Natural killer cell (primary cell): ENCODE results near the gene HSH2D. TPM values are rescaled to one million over a fixed set of nuclear protein-coding genes. Genes with fewer than 3 reads are reported as not detected.

Experiments
- ATAC-seq, 3 donors: fragments of 150-1000 bp in 2 of 3; fragments of 200-7000 bp in 1 of 3; cut with Tn5 transposase; 1 replicate in 1 of 3; 2 replicates in 2 of 3; pipeline ENCODE4 v1.10.0; 2021; ENCODE audit warnings: mild to moderate bottlenecking in 2 of 3, moderate library complexity in 2 of 3
- DNase-seq, 2 donors: peaks; one replicate each; pipeline versions ENCODE4 v3.0.0 to v3.0.0-alpha.2; 2013 to 2021; ENCODE audit warnings: mixed read lengths in 1 of 2
- H3K27ac ChIP-seq: one replicate; pipeline ENCODE4 v1.5.1; 2013; ENCODE audit warnings: mild to moderate bottlenecking, low read length
- H3K27me3 ChIP-seq: one replicate; pipeline ENCODE4 v1.6.1; 2013; ENCODE audit warnings: low read length; ENCODE audit not compliant: control insufficient read depth, insufficient read depth
- H3K36me3 ChIP-seq: one replicate; pipeline ENCODE4 v1.6.1; 2013; ENCODE audit warnings: low read length; ENCODE audit not compliant: control insufficient read depth, insufficient read depth
- H3K4me1 ChIP-seq: one replicate; pipeline ENCODE4 v1.6.1; 2013; ENCODE audit warnings: low read length; ENCODE audit not compliant: control insufficient read depth, insufficient read depth
- H3K4me3 ChIP-seq: one replicate; pipeline ENCODE4 v1.5.1; 2013; ENCODE audit warnings: low read length
- H3K9me3 ChIP-seq: one replicate; pipeline ENCODE4 v1.6.1; 2013; ENCODE audit warnings: low read length; ENCODE audit not compliant: control insufficient read depth, insufficient read depth
- H3K27ac Mint-ChIP-seq, 2 donors: one replicate each; pipeline ENCODE4 v1.8.0; 2022; ENCODE audit warnings: mild to moderate bottlenecking in 2 of 2, mixed read lengths in 2 of 2, moderate library complexity in 1 of 2
- H3K27me3 Mint-ChIP-seq, 2 donors: one replicate each; pipeline ENCODE4 v1.8.0; 2022; ENCODE audit warnings: low read depth in 2 of 2, mixed read lengths in 2 of 2
- H3K36me3 Mint-ChIP-seq: one replicate; pipeline ENCODE4 v1.8.0; 2022; ENCODE audit warnings: mixed read lengths
- H3K4me1 Mint-ChIP-seq, 2 donors: one replicate each; pipeline ENCODE4 v1.8.0; 2022; ENCODE audit warnings: mixed read lengths in 2 of 2
- H3K4me3 Mint-ChIP-seq: one replicate; pipeline ENCODE4 v1.8.0; 2022; ENCODE audit warnings: mild to moderate bottlenecking, moderate library complexity, mixed read lengths
- H3K9me3 Mint-ChIP-seq, 2 donors: one replicate each; pipeline ENCODE4 v1.8.0; 2022; ENCODE audit warnings: mixed read lengths in 2 of 2
- CTCF ChIP-seq: fragments of 200-600 bp; IDR thresholded peaks from one replicate; pipeline ENCODE4 v1.8.0; 2022; ENCODE audit warnings: antibody characterized with exemption
- WGBS: methylation state at CpG from one replicate; pipeline ENCODE4 v1.1.7; 2013; ENCODE audit warnings: missing lambda C conversion rate; ENCODE audit not compliant: insufficient coverage; 5-methylcytosine and 5-hydroxymethylcytosine counted together
- intact Hi-C: fragments of 100-400 bp; cut with micrococcal nuclease; formaldehyde crosslinking; loops from one replicate; pipeline ENCODE4 v1.14.2; 2022
- total RNA-seq, 4 donors: library from RNA; stranded (reverse); fragments of 120-200 nt in 1 of 4; gene quantifications; one replicate each; pipeline versions ENCODE4 v1.2.3 to v1.2.4, GENCODE V29; 2013 to 2022

The HSH2D gene
- total RNA-seq, 3 donors from 2014 or later (not counting 1 experiment from before 2014, with no cell fraction given) = 203 to 319 (median 278) TPM

GRCh38 chr19:16164222-16164890 is 20.9 kb downstream of the HSH2D start:
- no peaks in the 10 kb centered on the region for H3K9me3 Mint-ChIP-seq
- no peaks in the 10 kb centered on the region for H3K27me3 Mint-ChIP-seq
- no peak for DNase-seq
- H3K9me3 ChIP-seq = peaks cover 10% of the 10 kb centered on the region
- 94% methylated on average over 13 of the region's 13 CpGs for WGBS
- ATAC-seq = no peak
- intact Hi-C loops = no loop called here
- H3K27ac Mint-ChIP-seq = no peak overlapping the region
- no peak overlapping the region for H3K27ac ChIP-seq
- H3K4me1 Mint-ChIP-seq = peaks cover 24 to 29% of the 10 kb centered on the region in 2 donors
- peaks cover 32% of the 10 kb centered on the region for H3K4me1 ChIP-seq
- H3K36me3 Mint-ChIP-seq = no peaks in the 10 kb centered on the region
- no peak overlapping the region for H3K4me3 ChIP-seq
- TF ChIP-seq CTCF = no peak
- no peaks in the 10 kb centered on the region for H3K36me3 ChIP-seq
- H3K27me3 ChIP-seq = no peaks in the 10 kb centered on the region
- H3K4me3 Mint-ChIP-seq = no peak overlapping the region

- no peaks in the 10 kb centered on the region for H3K36me3 ChIP-seq
- ATAC-seq (no peak), DNase-seq (no peak)
- no peak overlapping the region for H3K4me3 ChIP-seq
- TF ChIP-seq CTCF = no peak
- Mint-ChIP-seq H3K27ac (no peak overlapping the region), H3K4me3 (no peak overlapping the region), H3K36me3 (no peaks in the 10 kb centered on the region), H3K27me3 (no peaks in the 10 kb centered on the region), H3K4me1 (peaks cover 19 to 32% of the 10 kb centered on the region in 2 donors), H3K9me3 (no peaks in the 10 kb centered on the region)
- intact Hi-C loops = no loop called here
- 100% methylated on average over 1 of the region's 1 CpG for WGBS
- H3K9me3 ChIP-seq = peaks cover 10% of the 10 kb centered on the region
- H3K27me3 ChIP-seq = no peaks in the 10 kb centered on the region
- peaks cover 27% of the 10 kb centered on the region for H3K4me1 ChIP-seq
- H3K27ac ChIP-seq = no peak overlapping the region
These were observed 22.9 kb downstream of the HSH2D start for GRCh38 chr19:16166417-16166816.

- no peak overlapping the region for H3K4me3 ChIP-seq
- H3K27ac Mint-ChIP-seq = peak overlapping the region; percentile 89 to 94
- no peak for TF ChIP-seq CTCF
- H3K36me3 Mint-ChIP-seq = no peaks in the 10 kb centered on the region
- no peaks in the 10 kb centered on the region for H3K27me3 ChIP-seq
- WGBS = 98% methylated on average over 5 of the region's 5 CpGs
- no peak for DNase-seq
- H3K27ac ChIP-seq = no peak overlapping the region
- H3K9me3 ChIP-seq = peaks cover 10% of the 10 kb centered on the region
- H3K4me1 ChIP-seq = peaks cover 26% of the 10 kb centered on the region
- no peak for ATAC-seq
- H3K4me3 Mint-ChIP-seq = no peak overlapping the region
- H3K9me3 Mint-ChIP-seq = no peaks in the 10 kb centered on the region
- intact Hi-C loops = no loop called here
- H3K36me3 ChIP-seq = no peaks in the 10 kb centered on the region
- peaks cover 25 to 32% of the 10 kb centered on the region in 2 donors for H3K4me1 Mint-ChIP-seq
- no peaks in the 10 kb centered on the region for H3K27me3 Mint-ChIP-seq
These were observed 23.6 kb downstream of the HSH2D start for GRCh38 chr19:16167055-16167454.
